Measurements from ENCODE around the gene SGPL1.

Gene SGPL1

GRCh38 chr10:70780370-70780760 is 35.4 kb upstream of the SGPL1 start:
- no peak for DNase-seq (ENCODE audit: low read depth)

GRCh38 chr10:70780772-70781171 is 35.0 kb upstream of the SGPL1 start:
- DNase-seq (ENCODE audit: low read depth), result no peak

- no peak for DNase-seq (ENCODE audit: low read depth)
Observed at GRCh38 chr10:70781461-70782051, 34.2 kb upstream of the SGPL1 start.

- no peak for DNase-seq (ENCODE audit: low read depth)
Observed at GRCh38 chr10:70782086-70782745, 33.5 kb upstream of the SGPL1 start.

GRCh38 chr10:70782746-70783680 is 32.7 kb upstream of the SGPL1 start:
- DNase-seq (ENCODE audit: low read depth), result no peak

- DNase-seq (ENCODE audit: low read depth), result no peak
Observed at GRCh38 chr10:70784016-70784415, 31.7 kb upstream of the SGPL1 start.

- DNase-seq (ENCODE audit: low read depth), result no peak
Observed at GRCh38 chr10:70784471-70784870, 31.3 kb upstream of the SGPL1 start.

GRCh38 chr10:70785190-70785589 is 30.6 kb upstream of the SGPL1 start, which contains the start of gene TBATA:
Gene TBATA, minus strand, starts transcription at chr10:70785377. Its CDS starts 1,998 bp downstream, at chr10:70783379.
- DNase-seq (ENCODE audit: low read depth), result no peak

GRCh38 chr10:70786799-70787415 is 28.8 kb upstream of the SGPL1 start:
- no peak for DNase-seq (ENCODE audit: low read depth)

- peak; percentile 51 for DNase-seq (ENCODE audit: low read depth)
Observed at GRCh38 chr10:70791386-70792039, 24.2 kb upstream of the SGPL1 start.

GRCh38 chr10:70795613-70796012 is 20.1 kb upstream of the SGPL1 start:
- DNase-seq (ENCODE audit: low read depth), result no peak

- no peak for DNase-seq (ENCODE audit: low read depth)
Observed at GRCh38 chr10:70797840-70798239, 17.9 kb upstream of the SGPL1 start.

- DNase-seq (ENCODE audit: low read depth), result no peak
Observed at GRCh38 chr10:70799124-70799523, 16.6 kb upstream of the SGPL1 start.

GRCh38 chr10:70801854-70802253 is 13.9 kb upstream of the SGPL1 start:
- no peak for DNase-seq (ENCODE audit: low read depth)

- DNase-seq (ENCODE audit: low read depth), result no peak
Observed at GRCh38 chr10:70803775-70804420, 11.8 kb upstream of the SGPL1 start.

GRCh38 chr10:70804421-70804808 is 11.3 kb upstream of the SGPL1 start:
- DNase-seq (ENCODE audit: low read depth), result no peak

GRCh38 chr10:70805619-70806215 is 10.0 kb upstream of the SGPL1 start:
- no peak for DNase-seq (ENCODE audit: low read depth)

- no peak for DNase-seq (ENCODE audit: low read depth)
Observed at GRCh38 chr10:70806841-70807240, 8.9 kb upstream of the SGPL1 start.

- DNase-seq (ENCODE audit: low read depth), result no peak
Observed at GRCh38 chr10:70807556-70807955, 8.2 kb upstream of the SGPL1 start.

- no peak for DNase-seq (ENCODE audit: low read depth)
Observed at GRCh38 chr10:70809011-70809611, 6.6 kb upstream of the SGPL1 start.

- DNase-seq (ENCODE audit: low read depth), result no peak
Observed at GRCh38 chr10:70809726-70810125, 6.0 kb upstream of the SGPL1 start.
